Limb (tissue), 2 donors: ENCODE results near the gene PEX12.
A peak's percentile ranks its signal among the peaks of the same experiment; 100 is the strongest.
"Not testable (repeated sequence)": the region's sequence is repeated elsewhere in the genome, so short reads cannot be mapped to it uniquely, and the experiment has no call there.

Source experiments
- DNase-seq, 2 donors: peaks; one replicate each; pipeline ENCODE4 v3.0.0-alpha.2; 2016; ENCODE audit errors: extremely low spot score in 2 of 2

Gene PEX12

GRCh38 chr17:35578197-35578928, at the start of gene PEX12:
TSS of gene PEX12 (minus strand) at chr17:35578571. CDS start at chr17:35578021, 550 bp downstream.
- DNase-seq, result peak; percentile 88 to 96

- no peak for DNase-seq
These were observed 49.0 kb upstream of the PEX12 start for GRCh38 chr17:35627417-35627816.

- DNase-seq, result no peak
These were observed 43.4 kb upstream of the PEX12 start for GRCh38 chr17:35621768-35622167.

- DNase-seq, result no peak
These were observed 40.3 kb upstream of the PEX12 start for GRCh38 chr17:35618628-35619027.

- no peak for DNase-seq
These were observed 39.1 kb upstream of the PEX12 start for GRCh38 chr17:35617505-35617904.

- no peak for DNase-seq
These were observed 38.2 kb upstream of the PEX12 start for GRCh38 chr17:35616536-35616935.

- DNase-seq, result no peak
These were observed 36.4 kb upstream of the PEX12 start for GRCh38 chr17:35614810-35615209.

GRCh38 chr17:35612924-35613521, 34.7 kb upstream of the PEX12 start:
- DNase-seq, result peak; percentile 36 to 58

GRCh38 chr17:35610746-35611145, 32.4 kb upstream of the PEX12 start:
- DNase-seq, result not testable (repeated sequence)

GRCh38 chr17:35609831-35610230, 31.5 kb upstream of the PEX12 start:
- DNase-seq, result no peak

GRCh38 chr17:35607239-35607847, 29.0 kb upstream of the PEX12 start:
- DNase-seq, result no peak

GRCh38 chr17:35605678-35606077, 27.3 kb upstream of the PEX12 start:
- no peak for DNase-seq

GRCh38 chr17:35603674-35604073, 25.3 kb upstream of the PEX12 start:
- no peak for DNase-seq

- DNase-seq, result no peak
These were observed 19.2 kb upstream of the PEX12 start for GRCh38 chr17:35597604-35598003.

- DNase-seq, result no peak
These were observed 18.3 kb upstream of the PEX12 start for GRCh38 chr17:35596530-35597233.

GRCh38 chr17:35596072-35596471, 17.7 kb upstream of the PEX12 start:
- no peak for DNase-seq

- no peak for DNase-seq
These were observed 10.0 kb upstream of the PEX12 start for GRCh38 chr17:35588196-35588920.

- peak; percentile 94 to 99 for DNase-seq
These were observed 8.9 kb upstream of the PEX12 start, which contains the start of gene AP2B1 for GRCh38 chr17:35587074-35587961. TSS of gene AP2B1 (plus strand) at chr17:35587322. CDS start at chr17:35594031, 6,709 bp downstream.

GRCh38 chr17:35586569-35587073, 8.2 kb upstream of the PEX12 start:
- no peak for DNase-seq

- DNase-seq, result no peak
These were observed 5.7 kb upstream of the PEX12 start for GRCh38 chr17:35584061-35584460.
